Fibroblast of pulmonary artery (primary cell): ENCODE measurements around the gene RET.

Experiments used
- DNase-seq: peaks from one replicate; pipeline ENCODE4 v3.0.0-alpha.2; 2010; ENCODE audit warnings: low read depth
- H3K4me3 ChIP-seq: replicated peaks from 2 replicates; pipeline ENCODE4 v1.5.1; 2011; ENCODE audit warnings: low read depth, mild to moderate bottlenecking, control low read depth, low read length, moderate library complexity
- TF ChIP-seq, protein P1 (sequence below): IDR thresholded peaks from 2 replicates; pipeline ENCODE4 v1.5.1; 2011; ENCODE audit warnings: mild to moderate bottlenecking, control low read depth, low read length, inconsistent platforms; ENCODE audit errors: missing control alignments

Gene RET

DNA sequence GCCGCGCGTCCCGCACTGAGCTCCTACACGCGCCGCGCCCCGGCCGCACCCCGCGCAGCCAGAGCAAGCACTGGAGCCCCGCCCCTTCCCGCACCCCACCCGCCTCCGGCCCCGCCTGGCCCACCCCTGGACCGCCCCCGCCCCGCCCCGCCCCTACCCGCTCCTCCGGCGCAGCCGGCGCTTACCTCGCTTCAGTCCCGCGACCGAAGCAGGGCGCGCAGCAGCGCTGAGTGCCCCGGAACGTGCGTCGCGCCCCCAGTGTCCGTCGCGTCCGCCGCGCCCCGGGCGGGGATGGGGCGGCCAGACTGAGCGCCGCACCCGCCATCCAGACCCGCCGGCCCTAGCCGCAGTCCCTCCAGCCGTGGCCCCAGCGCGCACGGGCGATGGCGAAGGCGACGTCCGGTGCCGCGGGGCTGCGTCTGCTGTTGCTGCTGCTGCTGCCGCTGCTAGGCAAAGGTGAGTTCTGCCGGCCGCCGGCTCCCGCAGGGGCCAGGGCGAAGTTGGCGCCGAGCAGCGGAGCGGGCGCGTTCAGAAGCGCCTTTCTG is at the start of gene RET:
Gene RET, plus strand, starts transcription at position 194 of the 545 bp plus-strand sequence. Its CDS starts 190 bp downstream, at position 384.
- DNase-seq, result no peak
- no peak within 1 kb of the TSS for H3K4me3 ChIP-seq

DNA sequence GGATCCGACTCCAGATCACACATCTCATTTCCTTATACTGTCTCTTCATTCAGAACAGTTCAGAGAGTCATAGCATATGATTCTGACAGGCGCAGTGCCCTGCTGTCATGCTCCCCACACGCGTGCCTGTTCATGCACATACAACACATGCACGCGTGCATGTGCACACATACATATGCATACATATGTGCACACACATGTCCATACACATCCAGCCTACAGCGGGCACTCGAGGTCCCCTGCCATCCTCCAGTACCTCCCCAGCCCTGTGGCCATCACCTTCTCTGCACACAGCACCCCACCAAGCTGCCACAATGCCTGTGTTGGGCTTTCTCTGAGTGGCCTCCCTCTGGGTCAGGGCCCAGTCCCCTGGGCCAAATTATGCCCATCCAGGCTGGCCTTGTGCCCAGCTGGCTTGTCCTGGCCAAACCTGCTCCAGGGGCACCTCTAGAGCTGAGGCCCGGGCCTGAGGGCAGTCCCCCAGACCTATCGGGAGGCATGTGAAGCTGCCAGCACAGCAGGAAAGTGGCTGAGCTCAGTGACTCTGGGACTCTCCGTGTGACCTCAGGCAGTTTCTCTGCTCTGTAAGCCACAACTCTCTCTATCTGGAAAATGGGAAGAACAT is 49.4 kb upstream of the RET start:
- no peak overlapping the region for H3K4me3 ChIP-seq
- TF ChIP-seq, protein P1, sequence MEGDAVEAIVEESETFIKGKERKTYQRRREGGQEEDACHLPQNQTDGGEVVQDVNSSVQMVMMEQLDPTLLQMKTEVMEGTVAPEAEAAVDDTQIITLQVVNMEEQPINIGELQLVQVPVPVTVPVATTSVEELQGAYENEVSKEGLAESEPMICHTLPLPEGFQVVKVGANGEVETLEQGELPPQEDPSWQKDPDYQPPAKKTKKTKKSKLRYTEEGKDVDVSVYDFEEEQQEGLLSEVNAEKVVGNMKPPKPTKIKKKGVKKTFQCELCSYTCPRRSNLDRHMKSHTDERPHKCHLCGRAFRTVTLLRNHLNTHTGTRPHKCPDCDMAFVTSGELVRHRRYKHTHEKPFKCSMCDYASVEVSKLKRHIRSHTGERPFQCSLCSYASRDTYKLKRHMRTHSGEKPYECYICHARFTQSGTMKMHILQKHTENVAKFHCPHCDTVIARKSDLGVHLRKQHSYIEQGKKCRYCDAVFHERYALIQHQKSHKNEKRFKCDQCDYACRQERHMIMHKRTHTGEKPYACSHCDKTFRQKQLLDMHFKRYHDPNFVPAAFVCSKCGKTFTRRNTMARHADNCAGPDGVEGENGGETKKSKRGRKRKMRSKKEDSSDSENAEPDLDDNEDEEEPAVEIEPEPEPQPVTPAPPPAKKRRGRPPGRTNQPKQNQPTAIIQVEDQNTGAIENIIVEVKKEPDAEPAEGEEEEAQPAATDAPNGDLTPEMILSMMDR, result no peak
- DNase-seq, result no peak

More for the DNA sequence above, at the start of gene RET:
- TF ChIP-seq, protein P1, result no peak

DNA sequence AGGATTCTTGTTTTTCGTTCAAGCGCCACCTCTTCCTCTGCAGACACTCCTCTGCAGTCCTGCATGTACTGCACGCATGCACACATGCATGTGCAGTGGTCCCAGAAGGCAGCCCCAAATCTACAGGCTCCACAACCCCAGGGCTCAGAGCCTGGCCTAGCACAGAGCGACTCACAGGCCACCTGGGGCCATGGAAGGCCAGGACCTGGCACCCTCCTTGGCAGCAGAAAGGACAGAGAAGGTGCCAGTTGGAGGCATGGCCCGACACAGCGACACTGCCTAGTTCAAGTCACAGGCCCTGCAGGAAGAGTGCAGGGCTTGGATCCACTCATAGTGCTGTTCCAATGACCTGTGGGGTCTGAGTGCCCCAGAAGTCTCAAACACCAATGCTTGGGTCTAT is 48.7 kb upstream of the RET start:
- TF ChIP-seq, protein P1, result no peak
- no peak for DNase-seq
- no peak overlapping the region for H3K4me3 ChIP-seq

DNA sequence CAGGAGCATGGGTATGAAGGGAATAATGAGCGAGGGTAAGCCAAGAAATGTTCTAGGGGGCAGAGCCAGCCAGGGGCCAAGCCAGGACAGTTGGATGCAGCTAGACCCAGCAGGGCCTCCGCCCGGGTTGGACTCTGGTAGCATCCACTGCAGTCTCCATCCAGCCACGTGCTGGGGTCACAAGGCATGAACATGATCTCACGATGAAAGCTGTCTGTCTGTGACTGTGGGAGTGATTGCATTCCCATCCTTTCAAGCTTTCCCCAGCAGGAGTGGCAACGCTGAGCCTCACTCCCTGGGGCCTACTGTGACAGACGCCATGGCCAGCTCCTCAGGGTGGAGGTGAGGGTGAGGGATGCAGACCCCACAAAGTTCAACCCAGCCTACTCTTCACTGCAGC is 47.8 kb upstream of the RET start:
- no peak for DNase-seq
- H3K4me3 ChIP-seq, result no peak overlapping the region
- TF ChIP-seq, protein P1, result no peak

DNA sequence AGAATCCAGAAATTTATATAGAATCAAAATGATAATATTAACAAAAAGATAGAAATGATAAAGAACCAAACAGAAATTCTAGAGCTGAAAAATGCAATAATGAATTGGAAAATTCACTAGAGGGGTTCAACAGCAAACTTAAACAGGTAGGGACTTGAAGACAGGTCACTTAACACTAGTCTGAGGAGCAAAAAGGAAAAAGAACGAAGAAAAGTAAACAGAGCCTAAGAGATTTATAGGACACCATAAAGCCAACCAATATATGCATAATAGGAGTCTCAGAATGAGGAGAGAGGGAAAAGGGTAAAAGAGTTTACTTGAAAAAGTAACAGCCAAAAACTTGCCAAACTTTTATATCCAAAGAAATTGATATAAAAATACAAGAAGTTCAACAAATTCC is 44.3 kb upstream of the RET start:
- TF ChIP-seq, protein P1, result no peak
- no peak for DNase-seq
- no peak overlapping the region for H3K4me3 ChIP-seq

DNA sequence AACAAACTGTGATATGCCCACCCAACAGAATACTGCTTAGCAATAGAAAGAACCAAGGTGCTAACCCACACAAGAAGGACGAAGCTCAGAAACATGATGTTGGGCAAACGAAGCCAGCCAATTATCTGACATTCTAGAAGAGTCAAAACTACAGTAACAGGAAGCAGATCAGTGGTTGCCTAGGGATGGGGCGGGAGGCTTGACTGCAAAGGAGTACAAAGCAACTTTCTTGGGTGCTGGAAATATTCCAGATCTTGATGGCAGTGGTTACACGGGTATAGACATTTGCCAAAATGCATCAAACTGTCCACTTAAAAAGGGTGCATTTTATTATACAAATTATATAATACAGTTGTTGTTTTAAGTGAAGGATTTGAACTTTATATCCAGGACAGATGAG is 41.1 kb upstream of the RET start:
- DNase-seq, result no peak
- no peak overlapping the region for H3K4me3 ChIP-seq
- TF ChIP-seq, protein P1, result no peak
